ENCODE data around the gene CYTH1. TPM values are rescaled to one million over a fixed set of nuclear protein-coding genes. Genes with fewer than 3 reads are reported as not detected.

Gene CYTH1
- total RNA-seq, 1 experiment from 2014 or later: 9.7 TPM

- no peak overlapping the region for H3T11ph ChIP-seq (ENCODE audit: low read length)
- H3K14ac ChIP-seq (ENCODE audit: insufficient read depth, low read length): no peak overlapping the region
- no peaks in the 10 kb centered on the region for H3K23me2 ChIP-seq (ENCODE audit: insufficient read length, low read depth, low read length, poor library complexity, severe bottlenecking)
- H2BK15ac ChIP-seq (ENCODE audit: low read depth, low read length): no peak overlapping the region
- H3K79me1 ChIP-seq (ENCODE audit: insufficient read depth, low read depth, low read length, poor library complexity, severe bottlenecking): no peaks in the 10 kb centered on the region
- no peak for TF ChIP-seq CTCF (conservative IDR thresholded peaks at IDR 0.05)
- no peak overlapping the region for H2AFZ ChIP-seq (ENCODE audit: low read length)
- no peak overlapping the region for H3K4ac ChIP-seq (ENCODE audit: low read depth, low read length)
- H3K4me1 Mint-ChIP-seq: peaks cover 21 to 24% of the 10 kb centered on the region in 2 experiments
- H4K20me1 ChIP-seq (ENCODE audit: control insufficient read depth, insufficient read depth, insufficient read length): no peaks in the 10 kb centered on the region
- H2BK120ac ChIP-seq (ENCODE audit: low read depth, low read length, poor library complexity, severe bottlenecking): no peak overlapping the region
- no peak overlapping the region for H3K4me3 Mint-ChIP-seq
- no peak overlapping the region for H4K5ac ChIP-seq (ENCODE audit: insufficient read length, low read depth, low read length)
- H2BK5ac ChIP-seq (ENCODE audit: insufficient read length, low read length): no peak overlapping the region
- no peaks in the 10 kb centered on the region for H3K9me3 ChIP-seq (ENCODE audit: control insufficient read depth, low read depth, low read length)
- no peak overlapping the region for H2BK12ac ChIP-seq (ENCODE audit: insufficient read length, low read depth, low read length)
- no peaks in the 10 kb centered on the region for H3K9me3 Mint-ChIP-seq
- H4K8ac ChIP-seq (replicated peaks; ENCODE audit: insufficient read length, low read depth, low read length): no peak overlapping the region
- H3K27ac ChIP-seq (ENCODE audit: insufficient read length, low read depth, low read length): no peak overlapping the region
- no peak overlapping the region for H3K23ac ChIP-seq (ENCODE audit: insufficient read length, low read depth, low read length)
- no peak overlapping the region for H2BK20ac ChIP-seq (ENCODE audit: low read depth, low read length, poor library complexity, severe bottlenecking)
- H3K4me1 ChIP-seq (ENCODE audit: insufficient read depth, low read length): peaks cover 4% of the 10 kb centered on the region; the same call in 1 of the 2 replicates
- H3K36me3 Mint-ChIP-seq (ENCODE audit: insufficient read depth in 1 of 3, low read depth in 3 of 3): no peaks in the 10 kb centered on the region
- DNase-seq: no peak
- H3K56ac ChIP-seq (ENCODE audit: insufficient read length, low read depth, low read length): no peak overlapping the region
- H2AK5ac ChIP-seq (ENCODE audit: insufficient read length, low read length): no peak overlapping the region
- no peak overlapping the region for H3K18ac ChIP-seq (ENCODE audit: insufficient read length, low read depth, low read length)
- H3K27me3 ChIP-seq (ENCODE audit: insufficient read depth, low read length): no peaks in the 10 kb centered on the region
- no CpG with 5 or more reads among the region's 6 CpGs for WGBS (ENCODE audit: extremely low coverage, insufficient read length, low lambda C conversion rate)
- H4K91ac ChIP-seq (ENCODE audit: insufficient read length, low read depth, low read length): no peak overlapping the region
- H3K27ac Mint-ChIP-seq: peak overlapping the region in 1 of 3 experiments; percentile 34; a peak in 2 of 7 replicates
- no peak overlapping the region for H3K9ac ChIP-seq (ENCODE audit: extremely low read depth, insufficient read length, low read length)
- H3K4me2 ChIP-seq (ENCODE audit: insufficient read depth, insufficient read length, low read length): no peak overlapping the region
- H3K79me2 ChIP-seq (ENCODE audit: insufficient read depth, low read length): no peaks in the 10 kb centered on the region
- no peaks in the 10 kb centered on the region for H3K27me3 Mint-ChIP-seq (ENCODE audit: low read depth)
These were observed 33.9 kb downstream of the CYTH1 start for GRCh38 chr17:78748048-78748729.
